ENCODE measurements around the gene TBC1D17. TPM values are rescaled to one million over a fixed set of nuclear protein-coding genes. Genes with fewer than 3 reads are reported as not detected.
A peak's percentile ranks its signal among the peaks of the same experiment; 100 is the strongest.

The TBC1D17 gene
- total and polyA plus RNA-seq, 4 donors: 11.3 to 27.9 (median 17.2) TPM

- TF ChIP-seq REST (IDR thresholded peaks at IDR 0.05) (no peak), ZBTB33 (IDR thresholded peaks at IDR 0.05) (no peak), FOXA2 (IDR thresholded peaks at IDR 0.05) (no peak), RAD21 (IDR thresholded peaks at IDR 0.05) (no peak), TAF1 (conservative IDR thresholded peaks at IDR 0.05) (no peak), EGR1 (IDR thresholded peaks at IDR 0.05; ENCODE audit: low read depth in 2 of 2) (no peak), JUND (IDR thresholded peaks at IDR 0.05) (no peak), CTCF (IDR thresholded peaks at IDR 0.05; ENCODE audit: low read depth, low read length, missing input control) (no peak), RXRA (IDR thresholded peaks at IDR 0.05) (no peak), MAX (IDR thresholded peaks at IDR 0.05) (no peak)
- 83% methylated on average over 17 of the region's 17 CpGs for WGBS
- H3K27me3 ChIP-seq (ENCODE audit: control insufficient read depth in 4 of 4, insufficient read depth in 4 of 4, low read length in 3 of 4): no peaks in the 10 kb centered on the region
- no peak for DNase-seq (ENCODE audit: low spot score)
- H3K9me3 ChIP-seq (ENCODE audit: control insufficient read depth in 4 of 4, low read length in 3 of 4): no peaks in the 10 kb centered on the region
- H3K4me1 ChIP-seq (ENCODE audit: control insufficient read depth in 4 of 4, insufficient read depth in 4 of 4, low read length in 3 of 4): peaks cover 0 to 6% (median 3%) of the 10 kb centered on the region in 4 donors
- H3K36me3 ChIP-seq (ENCODE audit: control insufficient read depth in 4 of 4, insufficient read depth in 3 of 4, low read depth in 1 of 4, low read length in 3 of 4): no peaks in the 10 kb centered on the region
- H3K4me3 ChIP-seq (ENCODE audit: low read depth in 1 of 3, low read length in 3 of 3): no peak overlapping the region
- H3K27ac ChIP-seq (ENCODE audit: low read depth in 1 of 2, low read length in 2 of 2): no peak overlapping the region
- no peak overlapping the region for H3K9ac ChIP-seq (ENCODE audit: low read depth in 1 of 2, low read length in 2 of 2)
These were observed 18.2 kb downstream of the TBC1D17 start for GRCh38 chr19:49895566-49896297.

GRCh38 chr19:49896863-49897621 is 19.5 kb downstream of the TBC1D17 start, which contains the start of gene IL4I1:
IL4I1 (minus strand) TSS chr19:49896887; CDS start chr19:49896160, 727 bp downstream.
- no peak for DNase-seq (ENCODE audit: low spot score)
- Histone ChIP-seq H3K9me3 (ENCODE audit: control insufficient read depth in 4 of 4, low read length in 3 of 4) (no peaks in the 10 kb centered on the region), H3K9ac (ENCODE audit: low read depth in 1 of 2, low read length in 2 of 2) (no peak within 1 kb of the TSS), H3K4me1 (ENCODE audit: control insufficient read depth in 4 of 4, insufficient read depth in 4 of 4, low read length in 3 of 4) (peaks cover 0 to 6% (median 3%) of the 10 kb centered on the region in 4 donors), H3K36me3 (ENCODE audit: control insufficient read depth in 4 of 4, insufficient read depth in 3 of 4, low read depth in 1 of 4, low read length in 3 of 4) (no peaks in the 10 kb centered on the region), H3K27me3 (ENCODE audit: control insufficient read depth in 4 of 4, insufficient read depth in 4 of 4, low read length in 3 of 4) (no peaks in the 10 kb centered on the region), H3K27ac (ENCODE audit: low read depth in 1 of 2, low read length in 2 of 2) (peak within 1 kb of the TSS; percentile 10 to 42), H3K4me3 (ENCODE audit: low read depth in 1 of 3, low read length in 3 of 3) (no peak within 1 kb of the TSS)
- TF ChIP-seq SP1 (IDR thresholded peaks at IDR 0.05) (no peak), EGR1 (IDR thresholded peaks at IDR 0.05; ENCODE audit: low read depth in 2 of 2) (no peak), REST (IDR thresholded peaks at IDR 0.05) (peak; percentile 15), RAD21 (IDR thresholded peaks at IDR 0.05) (no peak), YY1 (IDR thresholded peaks at IDR 0.05) (no peak)
- 53% methylated on average over 20 of the region's 20 CpGs for WGBS
